Motor neuron (in vitro differentiated cells): ENCODE data around the gene CENPO. TPM values are rescaled to one million over a fixed set of nuclear protein-coding genes. Genes with fewer than 3 reads are reported as not detected.
A peak's percentile ranks its signal among the peaks of the same experiment; 100 is the strongest.

ENCODE experiments used
- ATAC-seq, 8 experiments: fragments of 200-7000 bp; cut with Tn5 transposase; replicated peaks in 6 of 8; 2 replicates each; pipeline ENCODE4 v1.8.0; 2021; ENCODE audit warnings: mild to moderate bottlenecking in 8 of 8, moderate library complexity in 8 of 8
- H3K27ac ChIP-seq, 2 donors: fragments of 250-450 bp; sonication (Bioruptor Pico); 2 replicates each; pipeline ENCODE4 v1.9.0; 2021; ENCODE audit warnings: antibody characterized with exemption in 2 of 2, mild to moderate bottlenecking in 2 of 2, moderate library complexity in 1 of 2
- H3K4me1 ChIP-seq, 2 donors: fragments of 250-450 bp; sonication (Bioruptor Pico); replicated peaks in 1 of 2; 2 replicates each; pipeline ENCODE4 v1.6.1; 2021; ENCODE audit warnings: antibody characterized with exemption in 2 of 2, mild to moderate bottlenecking in 2 of 2, moderate library complexity in 1 of 2
- H3K4me3 ChIP-seq, 5 donors: fragments of 250-450 bp; sonication (Bioruptor Pico); 2 replicates each; pipeline ENCODE4 v1.9.0; 2021; ENCODE audit warnings: antibody characterized with exemption in 5 of 5, mild to moderate bottlenecking in 5 of 5, moderate library complexity in 4 of 5
- WGBS, 10 experiments: fragments of 450-650 bp; shearing (Covaris generic); methylation state at CpG; one replicate each; pipeline ENCODE4 v1.0.0; 2022; 5-methylcytosine and 5-hydroxymethylcytosine counted together
- in situ Hi-C, 9 experiments: fragments of 400-800 bp; cut with MboI; loops; one replicate each; pipeline ENCODE4 v1.15.0; 2021; ENCODE audit warnings: low sequenced_read_pairs in 9 of 9, low pct_unique_long_range_greater_than_20kb in 2 of 9; ENCODE audit not compliant: unreplicated experiment in 9 of 9
- total RNA-seq, 8 experiments: library from RNA; unstranded; fragments of 300-600 nt; gene quantifications; 2 replicates each; pipeline versions ENCODE4 v1.2.3 to v1.2.4, GENCODE V29; 2022

CENPO gene
- 10 to 100 TPM in 3 of 8 experiments, 1 to 10 TPM in 5; 4.8 to 35.0 (median 6.7) TPM for total RNA-seq

DNA sequence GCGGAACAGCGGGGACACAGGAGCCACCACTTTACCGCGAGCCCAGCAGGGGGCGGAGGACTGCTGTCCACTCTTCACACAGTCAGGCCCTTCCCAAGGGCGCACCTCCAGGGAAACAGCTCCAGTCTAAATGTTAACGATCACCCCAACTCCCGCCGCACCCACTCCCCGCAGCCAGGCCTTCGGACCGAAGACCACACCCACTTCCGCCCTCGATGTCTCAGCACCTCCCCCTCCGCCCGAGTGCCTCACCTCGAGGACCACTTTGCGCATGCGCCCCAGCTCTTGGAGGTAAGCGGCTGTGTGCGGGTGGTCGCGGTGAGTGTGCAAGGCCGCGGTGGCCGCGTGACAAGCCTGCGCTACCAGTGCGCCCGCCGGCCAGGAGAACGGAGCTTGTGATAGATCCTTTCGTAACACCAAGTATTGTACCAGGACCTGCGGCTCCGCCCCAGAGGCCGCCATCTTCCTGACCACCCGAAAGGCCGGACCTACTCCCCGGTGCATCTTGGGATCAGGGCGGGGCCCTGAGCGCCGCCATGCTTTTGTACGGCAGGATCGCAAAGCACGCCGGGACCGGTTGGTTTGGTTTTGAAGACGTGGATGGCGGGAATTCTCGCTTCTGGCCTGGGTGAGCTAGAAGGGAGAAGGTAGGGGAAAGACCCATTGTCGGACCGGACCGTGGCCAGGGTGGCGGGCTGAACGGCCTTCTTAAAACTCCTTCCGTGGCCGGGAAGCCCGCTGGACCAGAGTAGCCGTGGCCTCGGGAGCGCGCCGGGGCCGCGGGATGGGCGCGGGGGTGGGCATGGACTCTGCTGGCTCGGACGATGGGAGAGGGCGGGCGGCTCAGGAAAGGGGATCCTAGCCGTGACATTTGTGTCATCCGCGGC, at the start of gene CENPO, which contains the start of gene PTRHD1:
Gene CENPO (plus strand): TSS at position 552 of the 887 bp plus-strand sequence. CDS start 495 bp downstream, outside the sequence.
Gene PTRHD1 (minus strand): TSS at position 518 of the 887 bp plus-strand sequence. CDS start 14 bp downstream, at position 504.
- ATAC-seq, result peak; percentile 89 to 94 (median 92)
- Histone ChIP-seq H3K4me1 (peaks cover 5 to 6% of the 10 kb centered on the region in 2 donors), H3K27ac (peak within 1 kb of the TSS; percentile 100), H3K4me3 (peak within 1 kb of the TSS; percentile 78 to 99 (median 90))
- 0 to 3% (median 0%) methylated on average over 2 to 19 of the region's 74 CpGs; no CpG with 5 or more reads in 5 of the 10 experiments for WGBS, 10 experiments
- in situ Hi-C loops, result no loop called here

GRCh38 chr2:24743924-24744323, 49.3 kb upstream of the CENPO start:
- 0 to 77% (median 48%) methylated on average over 1 to 3 of the region's 3 CpGs for WGBS, 10 experiments
- Histone ChIP-seq H3K27ac (no peak overlapping the region), H3K4me3 (no peak overlapping the region), H3K4me1 (peaks cover 0 to 3% of the 10 kb centered on the region in 2 donors)
- peak in 1 of 8 experiments; percentile 21 for ATAC-seq
- in situ Hi-C loops, result no loop called here

GRCh38 chr2:24744356-24744755, 48.9 kb upstream of the CENPO start:
- WGBS, 10 experiments, result 0 to 100% (median 44%) methylated on average over 1 of the region's 1 CpG; no CpG with 5 or more reads in 3 of the 10 experiments
- H3K4me3 ChIP-seq, result no peak overlapping the region
- no peak overlapping the region for H3K27ac ChIP-seq
- H3K4me1 ChIP-seq, result peaks cover 0 to 3% of the 10 kb centered on the region in 2 donors
- ATAC-seq, result no peak
- in situ Hi-C loops, result no loop called here

GRCh38 chr2:24745825-24746224, 47.4 kb upstream of the CENPO start:
- in situ Hi-C loops, result no loop called here
- no peak overlapping the region for H3K27ac ChIP-seq

GRCh38 chr2:24747299-24747698, 45.9 kb upstream of the CENPO start:
- ATAC-seq, result no peak
- Histone ChIP-seq H3K4me3 (no peak overlapping the region), H3K27ac (no peak overlapping the region), H3K4me1 (peaks cover 0 to 3% of the 10 kb centered on the region in 2 donors)
- WGBS, 10 experiments, result 60 to 100% (median 94%) methylated on average over 1 to 3 of the region's 3 CpGs
- in situ Hi-C loops, result no loop called here

More at GRCh38 chr2:24745825-24746224, 47.4 kb upstream of the CENPO start:
- peaks cover 0 to 3% of the 10 kb centered on the region in 2 donors for H3K4me1 ChIP-seq
- WGBS, 10 experiments, result 79 to 100% (median 97%) methylated on average over 1 to 2 of the region's 2 CpGs
- H3K4me3 ChIP-seq, result no peak overlapping the region
- ATAC-seq, result no peak

GRCh38 chr2:24749069-24749691, 44.0 kb upstream of the CENPO start:
- in situ Hi-C loops, result no loop called here
- ATAC-seq, result peak in 1 of 8 experiments; percentile 25
- Histone ChIP-seq H3K4me3 (no peak overlapping the region), H3K27ac (no peak overlapping the region), H3K4me1 (no peaks in the 10 kb centered on the region)
- 60 to 100% (median 87%) methylated on average over 1 to 7 of the region's 7 CpGs; no CpG with 5 or more reads in 3 of the 10 experiments for WGBS, 10 experiments

DNA sequence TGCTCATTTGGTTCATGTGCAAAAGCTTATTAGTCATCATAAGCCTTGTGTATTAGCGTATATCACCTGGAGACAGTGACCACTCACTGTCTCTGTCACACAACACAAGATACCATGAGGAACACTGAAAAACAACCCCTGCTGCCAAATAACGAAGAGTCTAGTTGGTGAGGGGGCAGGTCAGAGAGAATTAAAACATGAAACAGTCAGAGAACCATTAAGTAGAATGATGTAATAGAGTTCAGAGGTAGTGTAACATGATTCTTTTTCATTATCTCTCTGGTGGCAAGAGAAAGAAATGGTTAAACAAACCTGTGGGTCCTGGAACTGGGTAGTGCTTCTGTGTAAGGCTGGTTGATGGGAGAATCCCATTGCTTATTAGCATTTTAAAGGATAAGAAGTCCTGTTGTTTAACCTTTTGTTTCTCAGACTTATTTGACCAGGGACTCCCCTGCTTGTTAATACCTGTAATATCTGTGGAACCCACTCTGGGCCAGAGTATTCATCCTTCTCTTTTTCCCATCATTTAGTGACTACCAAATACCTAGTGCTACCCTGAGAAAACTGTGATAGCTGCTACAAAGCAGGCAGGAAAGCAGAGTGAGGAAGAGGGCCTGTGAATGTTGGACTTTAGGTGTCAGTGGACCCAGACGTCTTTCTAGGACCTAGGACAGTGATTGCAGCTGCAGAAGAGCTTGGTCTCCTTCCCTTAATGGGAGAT, 38.1 kb upstream of the CENPO start:
- no peaks in the 10 kb centered on the region for H3K4me1 ChIP-seq
- no peak overlapping the region for H3K4me3 ChIP-seq
- ATAC-seq, result peak in 3 of 8 experiments; percentile 48 to 54 (median 50)
- 57 to 100% (median 70%) methylated on average over 1 to 3 of the region's 3 CpGs; no CpG with 5 or more reads in 2 of the 10 experiments for WGBS, 10 experiments
- no peak overlapping the region for H3K27ac ChIP-seq
- in situ Hi-C loops, result loop anchor here in 1 of 9 experiments (25.0 kb wide), 1 partner anchor 343 kb away; no protein-coding TSS in a partner anchor

DNA sequence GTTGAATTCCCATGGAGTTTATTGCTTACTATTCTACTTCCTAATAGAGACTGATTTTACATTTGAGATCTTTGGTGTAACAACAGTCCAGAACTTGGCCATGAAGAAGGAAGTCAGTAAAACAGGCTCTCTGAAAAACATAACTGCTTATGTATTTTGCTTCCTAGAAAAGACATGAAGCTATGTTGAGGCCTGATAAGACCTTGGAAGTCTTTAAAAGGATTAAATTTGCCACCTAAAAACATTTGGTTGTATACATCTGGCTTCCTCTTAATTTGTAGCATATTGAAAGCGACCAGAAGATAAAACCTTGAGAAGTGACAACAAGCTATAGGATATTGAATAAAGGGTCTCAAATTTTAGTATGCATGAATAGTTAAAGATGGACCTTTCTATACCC, 36.4 kb upstream of the CENPO start:
- in situ Hi-C loops, result loop anchor here in 1 of 9 experiments (25.0 kb wide), 1 partner anchor 344 kb away; no protein-coding TSS in a partner anchor
- Histone ChIP-seq H3K4me1 (no peaks in the 10 kb centered on the region), H3K27ac (no peak overlapping the region), H3K4me3 (no peak overlapping the region)
- 67 to 100% (median 100%) methylated on average over 1 of the region's 1 CpG; no CpG with 5 or more reads in 1 of the 10 experiments for WGBS, 10 experiments
- no peak for ATAC-seq

DNA sequence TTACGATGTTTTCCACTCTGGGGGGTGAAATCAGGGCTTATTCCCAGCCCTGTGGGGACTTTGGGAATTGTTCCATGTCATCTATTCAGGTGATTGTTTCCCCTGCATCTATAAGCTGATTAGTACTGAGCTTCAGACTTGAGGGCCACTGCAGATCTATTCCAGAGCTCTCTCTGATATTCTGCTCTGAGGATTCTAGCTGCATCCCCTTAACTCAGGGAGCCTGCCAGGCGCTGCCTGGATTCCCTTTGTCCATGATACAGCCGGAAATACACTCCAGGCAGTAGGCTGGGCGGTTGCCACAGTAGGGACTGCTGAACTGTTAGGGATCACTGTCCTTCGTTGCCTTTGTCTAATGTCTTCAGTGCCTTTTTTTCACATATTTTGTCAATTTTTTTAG, 31.4 kb upstream of the CENPO start:
- in situ Hi-C loops, result loop anchor here in 1 of 9 experiments (25.0 kb wide), 1 partner anchor 350 kb away; no protein-coding TSS in a partner anchor
- Histone ChIP-seq H3K4me3 (no peak overlapping the region), H3K4me1 (no peaks in the 10 kb centered on the region), H3K27ac (no peak overlapping the region)
- WGBS, 10 experiments, result 37 to 100% (median 84%) methylated on average over 1 to 5 of the region's 5 CpGs; no CpG with 5 or more reads in 2 of the 10 experiments
- ATAC-seq, result no peak

DNA sequence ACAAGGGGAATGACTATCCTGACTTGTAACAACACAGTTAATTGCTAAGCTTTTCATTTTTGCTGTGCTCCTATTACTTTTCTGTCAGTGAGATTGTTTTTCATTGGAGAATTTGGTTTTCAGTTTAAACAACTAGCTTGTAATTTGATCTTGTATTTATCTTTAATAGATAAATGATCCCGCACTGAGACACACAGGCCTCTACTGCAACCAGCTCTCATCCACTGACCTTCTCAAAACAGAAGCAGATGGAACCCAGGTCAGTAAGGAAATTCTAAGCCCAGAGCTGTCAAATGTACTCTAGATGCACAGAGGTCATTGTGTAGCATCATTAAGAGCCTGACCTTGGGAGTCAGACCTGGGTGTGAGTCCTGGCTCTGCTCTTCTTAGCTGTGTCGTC, 30.7 kb upstream of the CENPO start:
- in situ Hi-C loops, result loop anchor here in 1 of 9 experiments (25.0 kb wide), 1 partner anchor 350 kb away; no protein-coding TSS in a partner anchor

DNA sequence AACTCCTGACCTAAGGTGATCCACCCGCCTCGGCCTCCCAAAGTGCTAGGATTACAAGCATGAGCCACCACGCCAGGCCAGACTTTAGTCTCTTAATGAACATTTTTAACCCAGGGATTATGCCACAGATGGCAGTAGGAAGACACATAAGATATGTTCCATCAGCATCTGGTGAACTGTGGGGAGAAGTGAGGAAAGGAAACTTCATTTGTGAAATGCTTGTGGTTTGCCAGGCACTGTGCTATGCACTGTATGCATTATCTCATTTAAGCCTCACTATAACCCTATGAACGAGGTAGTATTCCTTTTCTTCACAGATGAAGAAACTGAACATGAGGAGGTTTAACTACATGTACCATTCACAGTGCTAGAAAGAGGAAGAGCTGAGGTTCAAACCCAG, 29.4 kb upstream of the CENPO start:
- 48 to 100% (median 92%) methylated on average over 1 to 4 of the region's 4 CpGs; no CpG with 5 or more reads in 2 of the 10 experiments for WGBS, 10 experiments
- in situ Hi-C loops, result loop anchor here in 1 of 9 experiments (25.0 kb wide), 1 partner anchor 352 kb away; no protein-coding TSS in a partner anchor

More for the DNA sequence above, 30.7 kb upstream of the CENPO start:
- WGBS, 10 experiments, result 73 to 100% (median 88%) methylated on average over 1 to 2 of the region's 2 CpGs; no CpG with 5 or more reads in 3 of the 10 experiments
- Histone ChIP-seq H3K4me1 (no peaks in the 10 kb centered on the region), H3K27ac (no peak overlapping the region), H3K4me3 (no peak overlapping the region)
- no peak for ATAC-seq

DNA sequence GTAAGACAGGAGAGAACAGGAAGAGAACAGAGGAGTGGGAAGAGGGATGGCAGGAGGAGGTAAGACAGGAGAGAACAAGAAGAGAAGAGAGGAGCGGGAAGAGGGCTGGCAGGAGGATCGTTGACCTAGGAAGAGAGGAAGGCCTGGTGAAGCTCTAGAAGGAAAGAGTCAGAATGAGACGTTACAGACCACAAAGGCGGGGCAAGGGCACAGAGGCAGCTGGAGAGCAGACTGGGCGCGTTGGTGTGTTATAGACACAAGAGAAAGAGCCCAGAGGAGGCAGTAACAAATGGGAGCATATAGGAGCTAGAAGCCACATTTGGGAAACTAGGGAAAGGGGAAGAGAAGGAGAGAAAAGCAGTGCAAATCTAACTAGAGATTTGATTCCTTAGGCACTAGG, 26.6 kb upstream of the CENPO start:
- Histone ChIP-seq H3K27ac (no peak overlapping the region), H3K4me3 (no peak overlapping the region), H3K4me1 (peaks cover 0 to 4% of the 10 kb centered on the region in 2 donors)
- WGBS, 10 experiments, result 43 to 93% (median 83%) methylated on average over 5 to 6 of the region's 6 CpGs; no CpG with 5 or more reads in 1 of the 10 experiments
- in situ Hi-C loops, result loop anchor here in 1 of 9 experiments (25.0 kb wide), 1 partner anchor 354 kb away; no protein-coding TSS in a partner anchor
- ATAC-seq, result no peak

More for the DNA sequence above, 29.4 kb upstream of the CENPO start:
- H3K4me1 ChIP-seq, result no peaks in the 10 kb centered on the region
- no peak overlapping the region for H3K4me3 ChIP-seq
- ATAC-seq, result no peak
- no peak overlapping the region for H3K27ac ChIP-seq
